Gastrocnemius medialis (tissue), 4 donors: ENCODE data around the gene SMARCA2.

ENCODE experiments used
- CTCF ChIP-seq, 5 experiments: fragments of 450-650 bp in 3 of 5; fragments of 200-600 bp in 2 of 5; sonication (generic) in 2 of 5; IDR thresholded peaks in 4 of 5; conservative IDR thresholded peaks in 1 of 5; 1 replicate in 4 of 5; 2 replicates in 1 of 5; pipeline ENCODE4 v1.5.1; 2016 to 2019; ENCODE audit warnings: antibody characterized with exemption in 5 of 5, mild to moderate bottlenecking in 3 of 5, moderate library complexity in 3 of 5
- POLR2A ChIP-seq, 2 donors: fragments of 450-650 bp; IDR thresholded peaks; one replicate each; pipeline ENCODE4 v1.6.1; 2017; ENCODE audit warnings: antibody characterized with exemption in 2 of 2, mild to moderate bottlenecking in 2 of 2, moderate library complexity in 2 of 2

GRCh38 chr9:2220036-2220435 lies 204.9 kb downstream of the SMARCA2 start:
- TF ChIP-seq CTCF (IDR thresholded peaks at IDR 0.05 in 4 of 5, conservative IDR thresholded peaks at IDR 0.05 in 1 of 5) (no peak), POLR2A (IDR thresholded peaks at IDR 0.05) (no peak)
